Gastroesophageal sphincter (tissue), 4 donors: ENCODE data around the gene ANO9. TPM values are rescaled to one million over a fixed set of nuclear protein-coding genes. Genes with fewer than 3 reads are reported as not detected.

Experiments used
- ATAC-seq: fragments of 150-250 bp; one replicate; pipeline ENCODE4 v1.9.1; 2016; ENCODE audit warnings: mild to moderate bottlenecking, moderate library complexity
- H3K27ac ChIP-seq, 4 donors: fragments of 200-600 bp; sonication (generic) in 3 of 4; 1 replicate in 3 of 4; 2 replicates in 1 of 4; pipeline ENCODE4 v1.5.1; 2016 to 2019
- H3K27me3 ChIP-seq: fragments of 200-600 bp; sonication (generic); one replicate; pipeline ENCODE4 v1.5.1; 2019
- H3K36me3 ChIP-seq, 2 donors: fragments of 200-600 bp; sonication (generic); one replicate each; pipeline ENCODE4 v1.5.1; 2019; ENCODE audit warnings: control low read depth in 1 of 2
- H3K4me1 ChIP-seq, 3 donors: fragments of 200-600 bp; sonication (generic); 1 replicate in 2 of 3; 2 replicates in 1 of 3; pipeline ENCODE4 v1.5.1; 2016 to 2019; ENCODE audit warnings: control low read depth in 2 of 3
- H3K4me3 ChIP-seq, 2 donors: fragments of 200-600 bp; sonication (generic); one replicate each; pipeline ENCODE4 v1.5.1; 2019; ENCODE audit warnings: mild to moderate bottlenecking in 1 of 2, moderate library complexity in 1 of 2
- H3K9me3 ChIP-seq, 3 donors: fragments of 200-600 bp; sonication (generic); one replicate each; pipeline ENCODE4 v1.5.1; 2017 to 2019; ENCODE audit warnings: control low read depth in 2 of 3
- CTCF ChIP-seq, 4 experiments: fragments of 200-600 bp in 2 of 4; fragments of 450-650 bp in 2 of 4; sonication (generic) in 1 of 4; IDR thresholded peaks; one replicate each; pipeline ENCODE4 v1.5.1; 2017 to 2019; ENCODE audit warnings: antibody characterized with exemption in 4 of 4, mild to moderate bottlenecking in 2 of 4, moderate library complexity in 2 of 4
- EP300 ChIP-seq: sonication (generic); formaldehyde crosslinking; IDR thresholded peaks from one replicate; pipeline ENCODE4 v1.6.1; 2017; ENCODE audit warnings: antibody characterized with exemption, mild to moderate bottlenecking
- POLR2A ChIP-seq, 2 donors: fragments of 450-650 bp; IDR thresholded peaks; one replicate each; pipeline ENCODE4 v1.6.1; 2017; ENCODE audit warnings: antibody characterized with exemption in 2 of 2, mild to moderate bottlenecking in 2 of 2, moderate library complexity in 1 of 2
- POLR2AphosphoS5 ChIP-seq: sonication (generic); formaldehyde crosslinking; IDR thresholded peaks from one replicate; pipeline ENCODE4 v1.6.1; 2017; ENCODE audit warnings: antibody characterized with exemption
- WGBS, 2 donors: methylation state at CpG; one replicate each; pipeline ENCODE4 v1.1.5; 2018; ENCODE audit warnings: low coverage in 1 of 2; 5-methylcytosine and 5-hydroxymethylcytosine counted together
- total RNA-seq, 4 donors: library from RNA; depleted of rRNA; stranded (reverse); fragments of >200 nt; gene quantifications; one replicate each; pipeline ENCODE4 v1.1.0, GENCODE V29; 2016

Gene ANO9
- total RNA-seq, 4 donors from 2014 or later: 0.22 to 0.94 (median 0.47) TPM; not detected in 1

GRCh38 chr11:486189-486588 is 44.4 kb upstream of the ANO9 start:
- Histone ChIP-seq H3K4me3 (no peak overlapping the region), H3K36me3 (peaks cover 0 to 44% of the 10 kb centered on the region in 2 donors), H3K4me1 (no peaks in the 10 kb centered on the region), H3K9me3 (no peaks in the 10 kb centered on the region), H3K27ac (no peak overlapping the region), H3K27me3 (no peaks in the 10 kb centered on the region)
- TF ChIP-seq EP300 (no peak), POLR2A (IDR thresholded peaks at IDR 0.05) (no peak), POLR2AphosphoS5 (no peak), CTCF (IDR thresholded peaks at IDR 0.05) (no peak)
- ATAC-seq: no peak
- WGBS, 2 donors: 95% methylated on average over 7 of the region's 23 CpGs; no CpG with 5 or more reads in 1 of the 2 donors

GRCh38 chr11:484616-485015 is 42.8 kb upstream of the ANO9 start:
- H3K27me3 ChIP-seq: no peaks in the 10 kb centered on the region
- no peak for TF ChIP-seq CTCF (IDR thresholded peaks at IDR 0.05)
- ATAC-seq: no peak
- H3K36me3 ChIP-seq: peaks cover 0 to 44% of the 10 kb centered on the region in 2 donors
- H3K27ac ChIP-seq: no peak overlapping the region
- 95 to 96% methylated on average over 16 to 31 of the region's 38 CpGs for WGBS, 2 donors
- H3K9me3 ChIP-seq: no peaks in the 10 kb centered on the region
- H3K4me3 ChIP-seq: no peak overlapping the region
- H3K4me1 ChIP-seq: no peaks in the 10 kb centered on the region

DNA sequence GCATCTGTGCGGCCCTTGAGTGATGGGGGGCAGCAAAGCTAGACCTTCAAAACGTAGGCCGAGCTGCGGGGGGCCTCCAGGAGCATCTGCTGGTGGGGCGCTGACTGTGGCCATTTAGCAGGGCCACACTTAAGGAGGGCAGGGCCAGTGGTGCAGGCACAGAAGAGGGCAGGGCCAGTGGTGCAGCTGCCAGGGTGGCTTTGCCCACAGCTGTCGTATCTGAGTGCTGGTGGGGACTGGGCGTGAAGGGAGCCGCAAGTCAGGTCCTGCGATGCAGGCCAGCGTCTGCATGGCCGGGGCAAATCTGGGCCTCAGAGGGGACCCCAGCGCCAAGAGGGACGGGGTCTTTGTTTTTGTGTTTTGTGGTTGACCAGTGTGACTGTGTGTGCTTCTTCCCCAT is 37.5 kb upstream of the ANO9 start:
- no peaks in the 10 kb centered on the region for H3K4me1 ChIP-seq
- 88 to 100% methylated on average over 3 to 6 of the region's 13 CpGs for WGBS, 2 donors
- no peak overlapping the region for H3K27ac ChIP-seq
- no peaks in the 10 kb centered on the region for H3K27me3 ChIP-seq
- ATAC-seq: no peak
- peaks cover 0 to 31% of the 10 kb centered on the region in 2 donors for H3K36me3 ChIP-seq
- TF ChIP-seq POLR2AphosphoS5 (no peak), CTCF (IDR thresholded peaks at IDR 0.05) (no peak), EP300 (no peak), POLR2A (IDR thresholded peaks at IDR 0.05) (no peak)
- H3K4me3 ChIP-seq: no peak overlapping the region
- no peaks in the 10 kb centered on the region for H3K9me3 ChIP-seq

GRCh38 chr11:477052-477715 is 35.4 kb upstream of the ANO9 start:
- H3K9me3 ChIP-seq: no peaks in the 10 kb centered on the region
- H3K27ac ChIP-seq: no peak overlapping the region
- peaks cover 0 to 31% of the 10 kb centered on the region in 2 donors for H3K36me3 ChIP-seq
- WGBS, 2 donors: 50% methylated on average over 2 of the region's 16 CpGs; no CpG with 5 or more reads in 1 of the 2 donors
- no peak overlapping the region for H3K4me3 ChIP-seq
- no peaks in the 10 kb centered on the region for H3K27me3 ChIP-seq
- ATAC-seq: no peak
- TF ChIP-seq EP300 (no peak), CTCF (IDR thresholded peaks at IDR 0.05) (no peak), POLR2AphosphoS5 (no peak), POLR2A (IDR thresholded peaks at IDR 0.05) (no peak)
- no peaks in the 10 kb centered on the region for H3K4me1 ChIP-seq

GRCh38 chr11:476416-476815 is 34.6 kb upstream of the ANO9 start:
- no peak for TF ChIP-seq CTCF (IDR thresholded peaks at IDR 0.05)
- no peak for TF ChIP-seq POLR2A (IDR thresholded peaks at IDR 0.05)
- TF ChIP-seq EP300: no peak
- TF ChIP-seq POLR2AphosphoS5: no peak
- Histone ChIP-seq H3K4me1 (no peaks in the 10 kb centered on the region), H3K36me3 (peaks cover 0 to 31% of the 10 kb centered on the region in 2 donors), H3K9me3 (no peaks in the 10 kb centered on the region), H3K27me3 (no peaks in the 10 kb centered on the region), H3K4me3 (no peak overlapping the region), H3K27ac (no peak overlapping the region)
- ATAC-seq: no peak
- 89 to 100% methylated on average over 4 to 8 of the region's 15 CpGs for WGBS, 2 donors
